PC-9 (cell line): ENCODE measurements around the gene CHST2. TPM values are rescaled to one million over a fixed set of nuclear protein-coding genes. Genes with fewer than 3 reads are reported as not detected.
"Not testable (repeated sequence)": the region's sequence is repeated elsewhere in the genome, so short reads cannot be mapped to it uniquely, and the experiment has no call there.

Experiments
- Bru-seq: library from RNA; stranded (reverse); fragments of 400-500 nt; gene quantifications from one replicate; lab custom pipeline; 2021; lab: Mats Ljungman, UMichigan
- BruChase-seq, 2 experiments: library from RNA; stranded (reverse); fragments of 400-500 nt; gene quantifications; one replicate each; lab custom pipeline; 2021; lab: Mats Ljungman, UMichigan
- BruUV-seq: library from RNA; stranded (reverse); fragments of 400-500 nt; replicated peaks from 2 replicates; lab custom pipeline; 2021; lab: Mats Ljungman, UMichigan
- CTCF ChIA-PET: fragments of 300-600 bp; sonication (Branson Sonifier 250); formaldehyde crosslinking; loops from one replicate; lab custom pipeline; 2022; ENCODE audit warnings: antibody characterized with exemption; lab: Charles Lee
- POLR2A ChIA-PET: fragments of 300-600 bp; sonication (Branson Sonifier 250); formaldehyde crosslinking; loops from one replicate; lab custom pipeline; 2022; ENCODE audit warnings: antibody characterized with exemption; ENCODE audit not compliant: unreplicated experiment; lab: Charles Lee
- DNase-seq, 2 experiments: peaks; one replicate each; pipeline versions ENCODE4 v3.0.0 to v3.0.0-alpha.2; 2015 to 2022; ENCODE audit warnings: mixed read lengths in 1 of 2
- H2AFZ ChIP-seq: fragments of 200-600 bp; sonication (generic); 2 replicates; pipeline ENCODE4 v1.8.1; 2017; ENCODE audit warnings: antibody characterized with exemption
- H3F3A ChIP-seq: fragments of 200-600 bp; sonication (generic); 2 replicates; pipeline ENCODE4 v1.8.1; 2017; ENCODE audit warnings: antibody characterized with exemption, mild to moderate bottlenecking, low read depth; ENCODE audit not compliant: insufficient read depth
- H3K27ac ChIP-seq: fragments of 200-600 bp; sonication (generic); 2 replicates; pipeline ENCODE4 v1.6.1; 2016; ENCODE audit warnings: mixed run types
- H3K27me3 ChIP-seq: fragments of 200-600 bp; sonication (generic); 2 replicates; pipeline ENCODE4 v1.6.1; 2016; ENCODE audit warnings: low read depth, mixed run types; ENCODE audit not compliant: insufficient read depth
- H3K36me3 ChIP-seq: fragments of 200-600 bp; sonication (generic); 2 replicates; pipeline ENCODE4 v1.6.1; 2016; ENCODE audit warnings: low read depth, mixed run types
- H3K4me1 ChIP-seq: fragments of 200-600 bp; sonication (generic); replicated peaks from 2 replicates; pipeline ENCODE4 v1.6.1; 2016; ENCODE audit warnings: mixed run types; ENCODE audit not compliant: insufficient read depth
- H3K4me2 ChIP-seq: fragments of 200-600 bp; sonication (generic); 2 replicates; pipeline ENCODE4 v1.6.1; 2017; ENCODE audit warnings: mixed run types
- H3K4me3 ChIP-seq: fragments of 200-600 bp; sonication (generic); 2 replicates; pipeline ENCODE4 v1.6.1; 2016; ENCODE audit warnings: mixed run types
- H3K79me2 ChIP-seq: fragments of 200-600 bp; sonication (generic); 2 replicates; pipeline ENCODE4 v1.6.1; 2017; ENCODE audit warnings: low read depth, mixed run types
- H3K9me2 ChIP-seq: fragments of 200-600 bp; sonication (generic); 2 replicates; pipeline ENCODE4 v1.8.1; 2017; ENCODE audit warnings: mild to moderate bottlenecking; ENCODE audit not compliant: insufficient read depth
- H3K9me3 ChIP-seq: fragments of 200-600 bp; sonication (generic); 2 replicates; pipeline ENCODE4 v1.8.1; 2016; ENCODE audit warnings: low read depth; ENCODE audit not compliant: insufficient read depth
- H4K20me1 ChIP-seq: fragments of 200-600 bp; sonication (generic); 2 replicates; pipeline ENCODE4 v1.8.1; 2017; ENCODE audit not compliant: insufficient read depth
- EZH2 ChIP-seq: fragments of 200-600 bp; sonication (generic); IDR thresholded peaks from 2 replicates; pipeline ENCODE4 v1.8.0; 2017; ENCODE audit warnings: antibody characterized with exemption, low read depth
- intact Hi-C: fragments of 100-400 bp; cut with micrococcal nuclease; formaldehyde crosslinking; loops from one replicate; pipeline ENCODE4 v1.10.0; 2022; ENCODE audit not compliant: unreplicated experiment
- long read RNA-seq: library from polyadenylated mRNA; stranded (forward); transcript quantifications from one replicate; pipeline ENCODE4 v2.0.0, GENCODE V29; 2022
- total RNA-seq: library from RNA; stranded (reverse); gene quantifications from 2 replicates; pipeline ENCODE4 v1.2.3, GENCODE V29; 2021
- TF ChIP-seq, protein P1 (sequence below): fragments of 200-600 bp; sonication (generic); conservative IDR thresholded peaks from 2 replicates; pipeline ENCODE4 v1.6.1; 2017; ENCODE audit warnings: mixed run types, antibody characterized with exemption, mild to moderate bottlenecking, moderate library complexity

CHST2 gene, protein sequence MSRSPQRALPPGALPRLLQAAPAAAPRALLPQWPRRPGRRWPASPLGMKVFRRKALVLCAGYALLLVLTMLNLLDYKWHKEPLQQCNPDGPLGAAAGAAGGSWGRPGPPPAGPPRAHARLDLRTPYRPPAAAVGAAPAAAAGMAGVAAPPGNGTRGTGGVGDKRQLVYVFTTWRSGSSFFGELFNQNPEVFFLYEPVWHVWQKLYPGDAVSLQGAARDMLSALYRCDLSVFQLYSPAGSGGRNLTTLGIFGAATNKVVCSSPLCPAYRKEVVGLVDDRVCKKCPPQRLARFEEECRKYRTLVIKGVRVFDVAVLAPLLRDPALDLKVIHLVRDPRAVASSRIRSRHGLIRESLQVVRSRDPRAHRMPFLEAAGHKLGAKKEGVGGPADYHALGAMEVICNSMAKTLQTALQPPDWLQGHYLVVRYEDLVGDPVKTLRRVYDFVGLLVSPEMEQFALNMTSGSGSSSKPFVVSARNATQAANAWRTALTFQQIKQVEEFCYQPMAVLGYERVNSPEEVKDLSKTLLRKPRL
- total RNA-seq (0.15 and 0.18 TPM in 2 replicates), Bru-seq, nascent RNA (not detected), BruChase-seq, experiment 1, labeled RNA remaining after a 2-hour chase (percentile 10 among the genes with signal in this experiment), BruChase-seq, experiment 2, labeled RNA remaining after a 6-hour chase (percentile 8 among the genes with signal in this experiment)
- long read RNA-seq = 0 reads

DNA sequence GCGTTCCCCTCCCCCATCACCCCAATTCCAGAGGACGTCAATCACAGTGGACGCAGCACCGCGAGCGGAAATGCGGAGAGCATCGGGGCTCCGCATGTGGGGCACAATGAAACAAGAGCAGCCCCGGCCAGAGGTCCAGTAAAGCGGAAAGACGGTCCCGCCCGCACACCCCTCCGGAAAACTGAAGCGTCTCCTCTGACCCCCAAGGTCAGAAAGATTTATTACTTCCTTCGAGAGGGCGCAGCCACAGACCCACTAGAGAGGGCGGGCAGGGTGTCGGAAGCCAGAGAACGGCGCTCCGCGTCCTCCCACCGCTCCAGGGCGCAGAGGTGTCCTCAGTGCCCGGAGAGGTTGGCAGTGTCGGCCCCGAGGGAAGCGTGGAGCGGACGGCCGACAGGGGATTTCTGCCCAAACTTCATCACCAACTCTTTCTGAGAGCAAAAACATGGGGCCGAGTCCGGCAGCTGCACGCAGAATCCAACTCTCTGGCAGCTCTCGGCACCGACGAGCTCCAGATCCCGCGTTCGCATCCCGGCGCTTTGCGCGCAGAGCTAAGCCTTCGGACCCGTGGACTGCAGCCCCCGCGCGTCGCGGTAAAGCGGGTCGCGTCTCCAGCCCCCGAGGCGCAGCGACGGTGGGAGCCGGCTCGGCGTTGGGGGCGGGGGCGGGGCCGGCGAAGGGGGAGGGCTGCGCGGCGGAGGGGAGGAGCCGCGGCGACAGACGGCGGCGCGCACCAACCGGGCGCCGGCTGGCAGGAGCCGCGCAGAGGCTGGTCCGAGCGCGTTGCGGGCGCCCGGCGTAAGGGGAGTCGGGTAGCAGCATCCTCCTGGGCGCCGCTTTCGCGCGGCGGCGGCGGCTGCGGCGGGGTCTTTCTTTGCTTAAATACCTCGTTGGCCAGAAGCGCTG, at the start of gene CHST2:
CHST2 (plus strand) TSS at position 763 of the 906 bp plus-strand sequence. CDS start 1,046 bp downstream, outside the sequence.
- BruUV-seq = no TSS peak
- H3K27ac ChIP-seq = no peak within 1 kb of the TSS

DNA sequence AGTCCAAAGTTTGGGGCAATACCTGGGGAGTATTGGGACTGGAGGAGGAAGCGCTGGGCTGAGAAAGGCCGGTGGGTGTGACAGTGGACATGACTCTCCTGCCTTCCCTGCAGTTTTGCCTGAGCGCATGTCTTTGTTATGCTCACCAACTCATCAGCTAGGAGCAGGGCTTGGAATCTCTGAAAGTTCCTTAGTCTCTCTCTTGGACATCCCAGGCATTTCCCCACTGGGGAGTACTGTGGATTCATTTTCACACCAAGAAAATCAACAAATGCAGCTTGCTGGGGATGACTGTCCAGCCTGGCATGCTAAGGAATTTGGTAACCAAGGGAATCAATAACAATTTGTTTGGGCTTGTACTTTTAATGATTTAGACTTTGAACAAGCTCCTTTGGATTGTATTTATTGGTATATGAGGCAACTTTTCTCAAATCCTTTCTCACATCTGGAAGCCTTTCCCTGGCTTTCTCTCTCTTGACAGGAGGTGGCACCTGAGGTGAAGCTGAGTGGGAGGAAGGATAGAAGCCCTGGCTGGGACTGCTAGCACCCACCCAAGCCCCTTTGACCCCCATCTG, 48.5 kb upstream of the CHST2 start:
- no peak for TF ChIP-seq EZH2
- TF ChIP-seq, protein P1, sequence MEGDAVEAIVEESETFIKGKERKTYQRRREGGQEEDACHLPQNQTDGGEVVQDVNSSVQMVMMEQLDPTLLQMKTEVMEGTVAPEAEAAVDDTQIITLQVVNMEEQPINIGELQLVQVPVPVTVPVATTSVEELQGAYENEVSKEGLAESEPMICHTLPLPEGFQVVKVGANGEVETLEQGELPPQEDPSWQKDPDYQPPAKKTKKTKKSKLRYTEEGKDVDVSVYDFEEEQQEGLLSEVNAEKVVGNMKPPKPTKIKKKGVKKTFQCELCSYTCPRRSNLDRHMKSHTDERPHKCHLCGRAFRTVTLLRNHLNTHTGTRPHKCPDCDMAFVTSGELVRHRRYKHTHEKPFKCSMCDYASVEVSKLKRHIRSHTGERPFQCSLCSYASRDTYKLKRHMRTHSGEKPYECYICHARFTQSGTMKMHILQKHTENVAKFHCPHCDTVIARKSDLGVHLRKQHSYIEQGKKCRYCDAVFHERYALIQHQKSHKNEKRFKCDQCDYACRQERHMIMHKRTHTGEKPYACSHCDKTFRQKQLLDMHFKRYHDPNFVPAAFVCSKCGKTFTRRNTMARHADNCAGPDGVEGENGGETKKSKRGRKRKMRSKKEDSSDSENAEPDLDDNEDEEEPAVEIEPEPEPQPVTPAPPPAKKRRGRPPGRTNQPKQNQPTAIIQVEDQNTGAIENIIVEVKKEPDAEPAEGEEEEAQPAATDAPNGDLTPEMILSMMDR = no peak
- peak in 1 of 2 experiments; percentile 38 for DNase-seq
- no peaks in the 10 kb centered on the region for H3K27me3 ChIP-seq
- no peaks in the 10 kb centered on the region for H3K9me3 ChIP-seq
- no peak overlapping the region for H3K27ac ChIP-seq
- POLR2A ChIA-PET = no interaction called here
- H3K9me2 ChIP-seq = no peaks in the 10 kb centered on the region
- intact Hi-C loops = no loop called here
- no peaks in the 10 kb centered on the region for H3F3A ChIP-seq
- no peaks in the 10 kb centered on the region for H3K79me2 ChIP-seq
- CTCF ChIA-PET = no interaction called here
- no TSS peak for BruUV-seq
- no peak overlapping the region for H2AFZ ChIP-seq
- H3K36me3 ChIP-seq = no peaks in the 10 kb centered on the region
- no peaks in the 10 kb centered on the region for H4K20me1 ChIP-seq
- no peak overlapping the region for H3K4me2 ChIP-seq
- no peaks in the 10 kb centered on the region for H3K4me1 ChIP-seq
- no peak overlapping the region for H3K4me3 ChIP-seq

More for the DNA sequence above, at the start of gene CHST2:
- CTCF ChIA-PET = no interaction called here
- no peaks in the 10 kb centered on the region for H3K4me1 ChIP-seq
- H4K20me1 ChIP-seq = no peaks in the 10 kb centered on the region
- H3K4me3 ChIP-seq = no peak within 1 kb of the TSS
- H3K36me3 ChIP-seq = no peaks in the 10 kb centered on the region
- DNase-seq = peak in 1 of 2 experiments; percentile 43
- H3K9me2 ChIP-seq = no peaks in the 10 kb centered on the region
- TF ChIP-seq, protein P1 = no peak
- no peaks in the 10 kb centered on the region for H3K9me3 ChIP-seq
- no peak within 1 kb of the TSS for H3K4me2 ChIP-seq
- H3K79me2 ChIP-seq = no peaks in the 10 kb centered on the region
- intact Hi-C loops = no loop called here
- H2AFZ ChIP-seq = no peak within 1 kb of the TSS
- no peaks in the 10 kb centered on the region for H3F3A ChIP-seq
- POLR2A ChIA-PET = no interaction called here
- H3K27me3 ChIP-seq = no peaks in the 10 kb centered on the region; the same call in 1 of the 2 replicates

DNA sequence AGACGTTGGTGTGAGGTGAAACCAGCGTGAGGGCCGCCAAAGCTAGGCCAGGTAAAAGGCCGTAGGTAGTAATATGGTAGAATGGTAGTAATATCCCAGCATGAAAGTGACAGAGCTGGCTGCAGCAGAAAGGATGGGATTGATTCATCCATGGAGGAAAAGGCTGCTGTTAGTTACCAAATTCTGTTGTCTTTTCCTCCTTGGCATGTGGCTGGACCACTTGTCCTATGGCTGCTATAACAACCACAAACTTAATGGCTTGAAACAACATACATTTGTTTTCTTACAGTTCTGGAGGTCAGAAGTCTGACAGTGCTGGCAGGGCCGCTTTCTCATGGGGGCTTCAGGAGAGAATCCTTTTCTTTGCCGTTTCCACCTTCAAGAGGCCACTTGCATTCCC, 47.8 kb upstream of the CHST2 start:
- no peak for TF ChIP-seq EZH2
- TF ChIP-seq, protein P1 = no peak
- Histone ChIP-seq H3K36me3 (no peaks in the 10 kb centered on the region), H3K4me1 (no peaks in the 10 kb centered on the region), H4K20me1 (no peaks in the 10 kb centered on the region), H3K9me2 (no peaks in the 10 kb centered on the region), H3F3A (no peaks in the 10 kb centered on the region), H3K27me3 (no peaks in the 10 kb centered on the region), H2AFZ (no peak overlapping the region), H3K4me3 (no peak overlapping the region), H3K79me2 (no peaks in the 10 kb centered on the region), H3K4me2 (no peak overlapping the region), H3K27ac (no peak overlapping the region), H3K9me3 (no peaks in the 10 kb centered on the region)
- ChIA-PET CTCF (no interaction called here), POLR2A (no interaction called here)
- no TSS peak for BruUV-seq
- no peak for DNase-seq
- intact Hi-C loops = no loop called here

GRCh38 chr3:143072298-143073020, 47.1 kb upstream of the CHST2 start:
- BruUV-seq, DNase-seq, CTCF ChIA-PET: not testable (repeated sequence)

More at GRCh38 chr3:143072298-143073020, 47.1 kb upstream of the CHST2 start:
- intact Hi-C loops, H3K27me3 ChIP-seq, H3K27ac ChIP-seq, H3K36me3 ChIP-seq, H3K4me2 ChIP-seq, H3K79me2 ChIP-seq, H3K4me1 ChIP-seq, H4K20me1 ChIP-seq, H3K9me3 ChIP-seq, POLR2A ChIA-PET, H3K9me2 ChIP-seq, H2AFZ ChIP-seq, H3F3A ChIP-seq, H3K4me3 ChIP-seq: not testable (repeated sequence)
